Tibial artery (tissue), 4 donors: Measurements from ENCODE around the gene PNMA8C.
A peak's percentile ranks its signal among the peaks of the same experiment; 100 is the strongest.

Experiments used
- DNase-seq, 2 donors: peaks; one replicate each; pipeline ENCODE4 v3.0.0-alpha.2; 2019
- H3K27ac ChIP-seq, 2 donors: fragments of 200-600 bp; sonication (generic) in 1 of 2; 1 replicate in 1 of 2; 2 replicates in 1 of 2; pipeline ENCODE4 v1.5.1; 2018 to 2019; ENCODE audit warnings: mild to moderate bottlenecking in 1 of 2
- H3K27me3 ChIP-seq, 2 donors: fragments of 200-600 bp; sonication (generic) in 1 of 2; one replicate each; pipeline versions ENCODE4 v1.5.1 to v1.6.0; 2016 to 2019
- H3K36me3 ChIP-seq, 3 donors: fragments of 200-600 bp; sonication (generic) in 2 of 3; one replicate each; pipeline ENCODE4 v1.5.1; 2016 to 2019; ENCODE audit warnings: mild to moderate bottlenecking in 2 of 3
- H3K4me1 ChIP-seq, 4 donors: fragments of 200-600 bp; sonication (generic) in 2 of 4; 1 replicate in 3 of 4; 2 replicates in 1 of 4; pipeline ENCODE4 v1.5.1; 2016 to 2019
- H3K4me3 ChIP-seq, 2 donors: fragments of 200-600 bp; sonication (generic) in 1 of 2; 1 replicate in 1 of 2; 2 replicates in 1 of 2; pipeline ENCODE4 v1.5.1; 2018 to 2019; ENCODE audit warnings: mild to moderate bottlenecking in 2 of 2
- H3K9me3 ChIP-seq, 3 donors: fragments of 200-600 bp; sonication (generic) in 1 of 3; one replicate each; pipeline ENCODE4 v1.5.1; 2016 to 2019
- CTCF ChIP-seq, 2 experiments: fragments of 200-600 bp in 1 of 2; fragments of 450-650 bp in 1 of 2; IDR thresholded peaks; one replicate each; pipeline ENCODE4 v1.5.1; 2017 to 2019; ENCODE audit warnings: antibody characterized with exemption in 2 of 2, mild to moderate bottlenecking in 1 of 2, moderate library complexity in 1 of 2
- intact Hi-C: fragments of 100-400 bp; cut with DNase I; formaldehyde crosslinking; loops from one replicate; pipeline ENCODE4 v1.15.0; 2023; ENCODE audit warnings: low total_unique reads

Gene PNMA8C

GRCh38 chr19:46431824-46432223 lies 3.1 kb upstream of the PNMA8C start:
- Histone ChIP-seq H3K27ac (no peak overlapping the region), H3K4me3 (no peak overlapping the region), H3K4me1 (peaks cover 0 to 22% (median 12%) of the 10 kb centered on the region in 4 donors), H3K36me3 (no peaks in the 10 kb centered on the region), H3K27me3 (no peaks in the 10 kb centered on the region), H3K9me3 (no peaks in the 10 kb centered on the region)
- peak in 1 of 2 donors; percentile 7 for DNase-seq
- intact Hi-C loops: no loop called here
- no peak for TF ChIP-seq CTCF (IDR thresholded peaks at IDR 0.05)

GRCh38 chr19:46429999-46430398 lies 1.3 kb upstream of the PNMA8C start:
- Histone ChIP-seq H3K27ac (no peak overlapping the region), H3K36me3 (no peaks in the 10 kb centered on the region), H3K9me3 (no peaks in the 10 kb centered on the region), H3K27me3 (no peaks in the 10 kb centered on the region), H3K4me1 (peaks cover 0 to 29% (median 17%) of the 10 kb centered on the region in 4 donors), H3K4me3 (no peak overlapping the region)
- no peak for DNase-seq
- intact Hi-C loops: no loop called here
- no peak for TF ChIP-seq CTCF (IDR thresholded peaks at IDR 0.05)

- peak overlapping the region; percentile 53 to 55 for H3K4me3 ChIP-seq
- no peak for DNase-seq
- intact Hi-C loops: no loop called here
- H3K27me3 ChIP-seq: no peaks in the 10 kb centered on the region
- H3K9me3 ChIP-seq: no peaks in the 10 kb centered on the region
- H3K27ac ChIP-seq: peak overlapping the region; percentile 68 to 77
- no peaks in the 10 kb centered on the region for H3K36me3 ChIP-seq
- H3K4me1 ChIP-seq: peaks cover 0 to 29% (median 17%) of the 10 kb centered on the region in 4 donors
- TF ChIP-seq CTCF (IDR thresholded peaks at IDR 0.05): no peak
These were observed 1.2 kb downstream of the PNMA8C start for GRCh38 chr19:46427518-46428045.

- no peaks in the 10 kb centered on the region for H3K9me3 ChIP-seq
- H3K27ac ChIP-seq: peak overlapping the region; percentile 68 to 77
- no peaks in the 10 kb centered on the region for H3K36me3 ChIP-seq
- H3K4me1 ChIP-seq: peaks cover 0 to 29% (median 17%) of the 10 kb centered on the region in 4 donors
- no peak for TF ChIP-seq CTCF (IDR thresholded peaks at IDR 0.05)
- intact Hi-C loops: no loop called here
- H3K4me3 ChIP-seq: peak overlapping the region; percentile 53 to 65
- DNase-seq: peak; percentile 67 to 86
- no peaks in the 10 kb centered on the region for H3K27me3 ChIP-seq
These were observed 2.1 kb downstream of the PNMA8C start for GRCh38 chr19:46426506-46427162.

- Histone ChIP-seq H3K27ac (peak overlapping the region; percentile 68 to 77), H3K4me1 (peaks cover 0 to 29% (median 17%) of the 10 kb centered on the region in 4 donors), H3K9me3 (no peaks in the 10 kb centered on the region), H3K36me3 (no peaks in the 10 kb centered on the region), H3K4me3 (peak overlapping the region; percentile 53 to 65), H3K27me3 (no peaks in the 10 kb centered on the region)
- DNase-seq: no peak
- intact Hi-C loops: no loop called here
- TF ChIP-seq CTCF (IDR thresholded peaks at IDR 0.05): no peak
These were observed 2.7 kb downstream of the PNMA8C start for GRCh38 chr19:46426035-46426505.
